Caco-2 (cell line): ENCODE data around the gene ADAMTS1. TPM values are rescaled to one million over a fixed set of nuclear protein-coding genes. Genes with fewer than 3 reads are reported as not detected.

Experiments
- BruUV-seq: library from RNA; stranded (reverse); fragments of 400-500 nt; replicated peaks from 2 replicates; lab custom pipeline; 2021; lab: Mats Ljungman, UMichigan
- CTCF ChIA-PET: fragments of 300-600 bp; sonication (Branson Sonifier 250); formaldehyde crosslinking; loops from one replicate; lab custom pipeline; 2022; ENCODE audit warnings: antibody characterized with exemption; lab: Charles Lee
- POLR2A ChIA-PET: fragments of 300-600 bp; sonication (Branson Sonifier 250); formaldehyde crosslinking; loops from one replicate; lab custom pipeline; 2022; ENCODE audit warnings: antibody characterized with exemption; lab: Charles Lee
- DNase-seq, 2 experiments: peaks; one replicate each; pipeline versions ENCODE4 v3.0.0 to v3.0.0-alpha.2; 2020 to 2022
- H3K27me3 ChIP-seq: replicated peaks from 2 replicates; pipeline ENCODE4 v1.6.0; 2011; ENCODE audit warnings: low read length; ENCODE audit not compliant: control insufficient read depth, insufficient read depth
- H3K36me3 ChIP-seq: 2 replicates; pipeline ENCODE4 v1.5.1; 2011; ENCODE audit warnings: low read length; ENCODE audit not compliant: control insufficient read depth, insufficient read depth
- H3K4me1 ChIP-seq: fragments of 250-450 bp; sonication (Bioruptor Pico); 2 replicates; pipeline ENCODE4 v1.5.1; 2020; ENCODE audit warnings: mild to moderate bottlenecking
- H3K4me3 ChIP-seq: 2 replicates; pipeline ENCODE4 v1.5.1; 2011; ENCODE audit warnings: low read depth, mild to moderate bottlenecking, control low read depth, low read length
- H3K9me3 ChIP-seq: fragments of 250-450 bp; sonication (Bioruptor Pico); 2 replicates; pipeline ENCODE4 v1.5.1; 2020; ENCODE audit warnings: mild to moderate bottlenecking, moderate library complexity
- H3K27ac Mint-ChIP-seq: one replicate; pipeline ENCODE4 v1.8.0; 2022; ENCODE audit warnings: mixed read lengths; ENCODE audit not compliant: unreplicated experiment
- H3K27me3 Mint-ChIP-seq: one replicate; pipeline ENCODE4 v1.8.0; 2022; ENCODE audit warnings: mixed read lengths; ENCODE audit not compliant: insufficient read depth, unreplicated experiment
- H3K36me3 Mint-ChIP-seq: one replicate; pipeline ENCODE4 v1.8.0; 2022; ENCODE audit warnings: mild to moderate bottlenecking, mixed read lengths; ENCODE audit not compliant: insufficient read depth, unreplicated experiment
- H3K4me1 Mint-ChIP-seq: one replicate; pipeline ENCODE4 v1.8.0; 2022; ENCODE audit warnings: low read depth, mixed read lengths; ENCODE audit not compliant: unreplicated experiment
- H3K4me3 Mint-ChIP-seq: one replicate; pipeline ENCODE4 v1.8.0; 2022; ENCODE audit warnings: mild to moderate bottlenecking, moderate library complexity, mixed read lengths; ENCODE audit not compliant: unreplicated experiment
- H3K9me3 Mint-ChIP-seq: one replicate; pipeline ENCODE4 v1.8.0; 2022; ENCODE audit warnings: mixed read lengths; ENCODE audit not compliant: unreplicated experiment
- CTCF ChIP-seq, 2 experiments: fragments of 200-600 bp in 1 of 2; IDR thresholded peaks; 1 replicate in 1 of 2; 2 replicates in 1 of 2; pipeline versions ENCODE4 v1.5.1 to v1.8.0; 2011 to 2022; ENCODE audit warnings: antibody characterized with exemption in 1 of 2, control low read depth in 1 of 2, inconsistent platforms in 1 of 2, low read depth in 1 of 2, low read length in 1 of 2, mild to moderate bottlenecking in 1 of 2, moderate library complexity in 1 of 2; ENCODE audit not compliant: insufficient read depth in 1 of 2, severe bottlenecking in 1 of 2, unreplicated experiment in 1 of 2
- intact Hi-C: fragments of 100-400 bp; cut with micrococcal nuclease; formaldehyde crosslinking; loops from one replicate; pipeline ENCODE4 v1.10.0; 2022; ENCODE audit not compliant: unreplicated experiment
- total RNA-seq: library from RNA; stranded (reverse); gene quantifications from 2 replicates; pipeline ENCODE4 v1.2.3, GENCODE V29; 2022

Gene ADAMTS1
- total RNA-seq, 1 experiment from 2014 or later = not detected

- DNase-seq = no peak
- TF ChIP-seq CTCF (IDR thresholded peaks at IDR 0.05; ENCODE audit: insufficient read depth in 1 of 2, low read depth in 1 of 2, low read length in 1 of 2, severe bottlenecking in 1 of 2, unreplicated experiment in 1 of 2) = no peak
- ChIA-PET CTCF (no interaction called here), POLR2A (no interaction called here)
- Mint-ChIP-seq H3K27ac (no peak overlapping the region), H3K36me3 (no peaks in the 10 kb centered on the region), H3K4me1 (no peaks in the 10 kb centered on the region), H3K27me3 (no peaks in the 10 kb centered on the region), H3K9me3 (peaks cover 16% of the 10 kb centered on the region), H3K4me3 (no peak overlapping the region)
- H3K4me1 ChIP-seq = no peaks in the 10 kb centered on the region
- H3K4me3 ChIP-seq = no peak overlapping the region
- no TSS peak for BruUV-seq
- intact Hi-C loops = no loop called here
- no peaks in the 10 kb centered on the region for H3K9me3 ChIP-seq
- no peaks in the 10 kb centered on the region for H3K27me3 ChIP-seq
- H3K36me3 ChIP-seq = no peaks in the 10 kb centered on the region
These were observed 54.9 kb downstream of the ADAMTS1 start for GRCh38 chr21:26790296-26790695.

DNA sequence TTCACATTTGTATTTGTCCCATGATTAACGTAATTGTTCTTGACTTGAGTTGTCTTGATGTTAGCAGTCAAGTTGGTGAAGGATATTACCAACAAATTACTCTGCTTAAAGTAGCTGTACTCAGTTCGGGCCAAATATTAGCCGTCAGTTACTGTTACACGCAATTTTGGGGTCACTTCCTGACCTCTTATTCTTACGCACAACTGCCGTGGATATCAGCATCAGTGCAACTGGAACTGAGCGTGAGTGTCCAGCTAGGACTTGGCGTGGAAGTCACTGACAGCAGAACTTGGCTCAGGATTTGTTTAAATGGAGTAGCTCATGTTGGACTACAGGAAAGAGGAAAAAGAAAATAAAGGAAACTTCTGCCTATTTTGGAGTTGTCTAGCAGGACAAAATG lies 56.4 kb downstream of the ADAMTS1 start:
- Mint-ChIP-seq H3K9me3 (peaks cover 12% of the 10 kb centered on the region), H3K4me3 (no peak overlapping the region), H3K27ac (no peak overlapping the region), H3K36me3 (no peaks in the 10 kb centered on the region), H3K4me1 (no peaks in the 10 kb centered on the region), H3K27me3 (no peaks in the 10 kb centered on the region)
- Histone ChIP-seq H3K4me1 (no peaks in the 10 kb centered on the region), H3K9me3 (no peaks in the 10 kb centered on the region), H3K27me3 (no peaks in the 10 kb centered on the region), H3K36me3 (no peaks in the 10 kb centered on the region), H3K4me3 (no peak overlapping the region)
- ChIA-PET POLR2A (no interaction called here), CTCF (no interaction called here)
- DNase-seq = no peak
- BruUV-seq = no TSS peak
- intact Hi-C loops = no loop called here
- no peak for TF ChIP-seq CTCF (IDR thresholded peaks at IDR 0.05; ENCODE audit: insufficient read depth in 1 of 2, low read depth in 1 of 2, low read length in 1 of 2, severe bottlenecking in 1 of 2, unreplicated experiment in 1 of 2)

Other genes starting within 250 kb of the ADAMTS1 start
- not detected in 2 replicates for gene ADAMTS5, start 121.7 kb upstream of the ADAMTS1 start, total RNA-seq